HG02943 (cell line): ENCODE measurements around the gene ZNF98.

Experiments
- ATAC-seq: cut with Tn5 transposase; IDR thresholded peaks from one replicate; pipeline ENCODE4 v1.9.1; 2021; ENCODE audit warnings: mild to moderate bottlenecking, low read depth, moderate library complexity; ENCODE audit not compliant: unreplicated experiment

ZNF98 gene

GRCh38 chr19:22422211-22422610, at the start of gene ZNF98:
Gene ZNF98 (minus strand): TSS chr19:22422346. CDS start chr19:22422224, 122 bp downstream.
- no peak for ATAC-seq

- no peak for ATAC-seq
Observed at GRCh38 chr19:22446605-22447004, 24.5 kb upstream of the ZNF98 start.

- ATAC-seq = no peak
Observed at GRCh38 chr19:22438011-22438410, 15.9 kb upstream of the ZNF98 start.

GRCh38 chr19:22427960-22428913, 6.1 kb upstream of the ZNF98 start:
- ATAC-seq = no peak

- no peak for ATAC-seq
Observed at GRCh38 chr19:22427547-22427946, 5.4 kb upstream of the ZNF98 start.

- no peak for ATAC-seq
Observed at GRCh38 chr19:22426901-22427300, 4.8 kb upstream of the ZNF98 start.

GRCh38 chr19:22421797-22422196, 349 bp downstream of the ZNF98 start:
- ATAC-seq = no peak

GRCh38 chr19:22354665-22355064, 67.5 kb downstream of the ZNF98 start:
- ATAC-seq = no peak
